Measurements from ENCODE around the gene NTRK3.

- TF ChIP-seq CTCF (IDR thresholded peaks at IDR 0.05) (no peak), POLR2A (IDR thresholded peaks at IDR 0.05) (no peak)
Observed at GRCh38 chr15:88021601-88022000, 234.9 kb downstream of the NTRK3 start.
